Trophoblast cell (in vitro differentiated cells and primary cell): ENCODE data around the gene CFAP45.
"Not testable (repeated sequence)": the region's sequence is repeated elsewhere in the genome, so short reads cannot be mapped to it uniquely, and the experiment has no call there.

Source experiments
- DNase-seq, 2 donors: peaks; one replicate each; pipeline ENCODE4 v3.0.0-alpha.2; 2016
- H2AFZ ChIP-seq: 2 replicates; pipeline ENCODE4 v1.6.1; 2013; ENCODE audit warnings: low read length, moderate library complexity, mild to moderate bottlenecking; ENCODE audit not compliant: insufficient read depth, poor library complexity
- H2AK5ac ChIP-seq: 2 replicates; pipeline ENCODE4 v1.6.1; 2013; ENCODE audit warnings: mild to moderate bottlenecking, low read length
- H2BK120ac ChIP-seq: 2 replicates; pipeline ENCODE4 v1.6.1; 2013; ENCODE audit warnings: low read length, mild to moderate bottlenecking, moderate library complexity; ENCODE audit not compliant: insufficient read depth, poor library complexity
- H2BK12ac ChIP-seq: 2 replicates; pipeline ENCODE4 v1.6.1; 2013; ENCODE audit warnings: mild to moderate bottlenecking, low read length, moderate library complexity
- H2BK5ac ChIP-seq: 2 replicates; pipeline ENCODE4 v1.6.1; 2013; ENCODE audit warnings: low read length, low read depth, moderate library complexity, mild to moderate bottlenecking; ENCODE audit not compliant: poor library complexity
- H3K14ac ChIP-seq: 2 replicates; pipeline ENCODE4 v1.6.1; 2013; ENCODE audit warnings: mild to moderate bottlenecking, low read length
- H3K18ac ChIP-seq: 2 replicates; pipeline ENCODE4 v1.6.1; 2013; ENCODE audit warnings: mild to moderate bottlenecking, low read length
- H3K23ac ChIP-seq: 2 replicates; pipeline ENCODE4 v1.6.1; 2013; ENCODE audit warnings: low read length
- H3K27ac ChIP-seq: 2 replicates; pipeline ENCODE4 v1.5.1; 2013; ENCODE audit warnings: low read depth, mild to moderate bottlenecking, inconsistent platforms, low read length, moderate library complexity
- H3K27me3 ChIP-seq: 2 replicates; pipeline ENCODE4 v1.6.1; 2013; ENCODE audit warnings: inconsistent platforms, mild to moderate bottlenecking, low read length, moderate library complexity; ENCODE audit not compliant: insufficient read depth
- H3K36me3 ChIP-seq, 2 experiments: 1 replicate in 1 of 2; 2 replicates in 1 of 2; pipeline ENCODE4 v1.6.1; 2013; ENCODE audit warnings: low read length in 2 of 2, mild to moderate bottlenecking in 2 of 2, moderate library complexity in 1 of 2; ENCODE audit not compliant: insufficient read depth in 2 of 2, control insufficient read depth in 1 of 2
- H3K4ac ChIP-seq: 2 replicates; pipeline ENCODE4 v1.6.1; 2013; ENCODE audit warnings: low read depth, mild to moderate bottlenecking, low read length, moderate library complexity
- H3K4me1 ChIP-seq, 2 experiments: 1 replicate in 1 of 2; 2 replicates in 1 of 2; pipeline ENCODE4 v1.6.1; 2013; ENCODE audit warnings: low read length in 2 of 2, mild to moderate bottlenecking in 2 of 2, moderate library complexity in 1 of 2; ENCODE audit not compliant: insufficient read depth in 2 of 2, control insufficient read depth in 1 of 2
- H3K4me2 ChIP-seq: 2 replicates; pipeline ENCODE4 v1.6.1; 2013; ENCODE audit warnings: inconsistent platforms, mild to moderate bottlenecking, low read length, moderate library complexity
- H3K4me3 ChIP-seq: 2 replicates; pipeline ENCODE4 v1.5.1; 2013; ENCODE audit warnings: mild to moderate bottlenecking, low read depth, low read length, inconsistent platforms
- H3K79me1 ChIP-seq: one replicate; pipeline ENCODE4 v1.6.1; 2013; ENCODE audit warnings: low read length
- H3K79me2 ChIP-seq: 2 replicates; pipeline ENCODE4 v1.6.1; 2013; ENCODE audit warnings: low read length, mild to moderate bottlenecking; ENCODE audit not compliant: control insufficient read depth, insufficient read depth, poor library complexity
- H3K9ac ChIP-seq: 2 replicates; pipeline ENCODE4 v1.6.1; 2013; ENCODE audit warnings: mild to moderate bottlenecking, low read length
- H3K9me3 ChIP-seq: 2 replicates; pipeline ENCODE4 v1.6.1; 2013; ENCODE audit warnings: low read depth, mild to moderate bottlenecking, control low read depth, inconsistent platforms, low read length; ENCODE audit not compliant: insufficient read depth
- H4K12ac ChIP-seq: 2 replicates; pipeline ENCODE4 v1.6.1; 2013; ENCODE audit warnings: low read depth, mild to moderate bottlenecking, low read length, moderate library complexity
- H4K8ac ChIP-seq: 2 replicates; pipeline ENCODE4 v1.6.1; 2013; ENCODE audit warnings: low read depth, mild to moderate bottlenecking, low read length, moderate library complexity
- H4K91ac ChIP-seq: one replicate; pipeline ENCODE4 v1.6.1; 2013; ENCODE audit warnings: low read depth, mild to moderate bottlenecking, low read length, moderate library complexity
- WGBS: extraction: QIAGEN DNeasy Blood & Tissue Kit; methylation state at CpG from one replicate; pipeline ENCODE4 v1.1.7; 2013; ENCODE audit warnings: missing lambda C conversion rate; ENCODE audit not compliant: insufficient read length, insufficient coverage; ENCODE audit errors: extremely low coverage; 5-methylcytosine and 5-hydroxymethylcytosine counted together

Gene CFAP45

DNA sequence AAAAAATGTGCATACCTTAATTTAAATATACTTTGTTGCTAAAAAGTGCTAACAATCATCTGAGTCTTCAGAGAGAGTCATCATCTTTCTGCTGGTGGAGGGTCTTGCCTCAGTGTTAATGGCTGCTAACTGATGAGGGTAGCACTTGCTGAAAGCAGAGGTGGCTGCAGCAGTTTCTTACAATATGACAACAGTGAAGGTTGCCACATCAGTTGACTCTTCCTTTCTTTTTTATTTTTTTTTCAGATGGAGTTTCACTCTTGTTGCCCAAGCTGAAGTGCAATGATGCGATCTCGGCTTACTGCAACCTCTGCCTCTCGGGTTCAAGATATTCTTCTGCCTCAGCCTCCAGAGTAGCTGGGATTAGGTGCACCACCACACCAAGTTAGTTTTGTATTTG lies 2.6 kb upstream of the CFAP45 start:
- H3K4me2 ChIP-seq, result no peak overlapping the region
- no peak overlapping the region for H4K91ac ChIP-seq
- H2AFZ ChIP-seq, result no peak overlapping the region
- H3K36me3 ChIP-seq, result no peaks in the 10 kb centered on the region
- DNase-seq, result peak in 1 of 2 donors; percentile 58
- H3K79me2 ChIP-seq, result no peaks in the 10 kb centered on the region
- no peaks in the 10 kb centered on the region for H3K9me3 ChIP-seq
- no peak overlapping the region for H2BK5ac ChIP-seq
- H2BK120ac ChIP-seq, result no peak overlapping the region
- no peak overlapping the region for H2AK5ac ChIP-seq
- H3K27ac ChIP-seq, result no peak overlapping the region
- H3K4ac ChIP-seq, result no peak overlapping the region
- no peak overlapping the region for H3K4me3 ChIP-seq
- H2BK12ac ChIP-seq, result no peak overlapping the region
- WGBS, result no CpG with 5 or more reads among the region's 3 CpGs
- peaks cover 28% of the 10 kb centered on the region for H3K79me1 ChIP-seq
- no peak overlapping the region for H3K14ac ChIP-seq
- no peaks in the 10 kb centered on the region for H3K27me3 ChIP-seq
- no peak overlapping the region for H4K8ac ChIP-seq
- no peak overlapping the region for H4K12ac ChIP-seq
- H3K18ac ChIP-seq, result no peak overlapping the region
- H3K4me1 ChIP-seq, result peaks cover 21 to 31% of the 10 kb centered on the region in 2 experiments
- H3K23ac ChIP-seq, result no peak overlapping the region
- H3K9ac ChIP-seq, result no peak overlapping the region

DNA sequence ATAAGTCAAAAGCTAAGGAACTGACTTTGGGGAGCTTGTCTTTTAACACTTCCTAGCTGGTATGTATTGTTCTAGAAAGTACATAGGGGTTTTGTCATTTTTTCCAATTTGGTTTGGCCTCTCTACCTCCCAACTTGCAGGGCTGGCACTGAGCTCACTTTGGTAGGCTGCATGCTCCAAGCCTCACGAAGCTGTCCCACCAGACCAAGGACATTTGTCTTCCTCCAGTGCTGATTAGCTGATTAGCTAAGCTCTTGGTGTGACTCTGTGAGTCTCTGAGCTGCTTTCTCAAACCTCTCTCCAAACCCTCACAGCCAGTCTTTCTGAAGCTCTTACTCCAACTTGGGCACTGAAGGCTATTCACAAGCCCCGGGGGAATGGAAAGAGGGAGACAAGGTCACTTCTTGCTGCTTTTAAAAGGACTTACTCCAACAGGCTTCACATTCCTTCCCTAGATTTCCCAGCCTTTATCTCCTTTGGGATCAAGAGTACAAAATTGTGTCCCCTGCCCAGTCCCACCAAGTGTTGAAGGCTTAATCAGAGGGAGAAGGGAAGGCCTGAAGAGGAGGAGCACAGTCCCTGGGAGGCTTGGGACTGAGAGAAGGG lies 893 bp upstream of the CFAP45 start:
- no CpG with 5 or more reads among the region's 2 CpGs for WGBS

DNA sequence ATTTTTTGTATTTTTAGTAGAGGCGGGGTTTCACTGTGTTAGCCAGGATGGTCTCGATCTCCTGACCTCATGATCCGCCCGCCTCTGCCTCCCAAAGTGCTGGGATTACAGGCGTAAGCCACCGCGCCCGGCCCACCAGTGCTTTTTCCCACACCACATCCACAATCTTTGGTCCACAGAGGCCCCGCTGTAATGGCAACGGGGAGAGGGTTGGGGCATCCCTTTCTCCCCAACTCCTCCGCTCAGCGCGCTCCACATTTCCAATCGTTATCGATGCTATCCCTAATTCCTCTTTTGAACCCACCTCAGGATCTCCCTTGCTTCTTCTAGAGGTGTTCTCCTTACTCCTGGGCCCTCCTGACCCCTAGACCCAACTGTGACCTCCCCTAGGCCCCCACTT lies 331 bp downstream of the CFAP45 start:
- H3K9me3 ChIP-seq, H3K79me2 ChIP-seq, H2AK5ac ChIP-seq, H3K23ac ChIP-seq, H3K36me3 ChIP-seq, H3K4me3 ChIP-seq, H4K12ac ChIP-seq, H3K27me3 ChIP-seq, DNase-seq, H3K9ac ChIP-seq: not testable (repeated sequence)
- Histone ChIP-seq H3K27ac (peak overlapping the region; percentile 88), H4K8ac (peak overlapping the region; percentile 3), H3K14ac (peak overlapping the region; percentile 38), H3K4ac (peak overlapping the region; percentile 5), H3K4me1 (peaks cover 14 to 22% of the 10 kb centered on the region in 2 experiments), H2BK120ac (peak overlapping the region; percentile 16), H3K4me2 (peak overlapping the region; percentile 43), H3K18ac (peak overlapping the region; percentile 8), H4K91ac (peak overlapping the region; percentile 36), H3K79me1 (peaks cover 21% of the 10 kb centered on the region), H2BK12ac (peak overlapping the region; percentile 46), H2AFZ (peak overlapping the region; percentile 6), H2BK5ac (peak overlapping the region; percentile 34)
- no CpG with 5 or more reads among the region's 15 CpGs for WGBS

More for the DNA sequence above, 893 bp upstream of the CFAP45 start:
- peaks cover 21% of the 10 kb centered on the region for H3K79me1 ChIP-seq
- H3K27ac ChIP-seq, result peak overlapping the region; percentile 88
- no peaks in the 10 kb centered on the region for H3K27me3 ChIP-seq
- no peaks in the 10 kb centered on the region for H3K79me2 ChIP-seq
- peak overlapping the region; percentile 82 for H3K18ac ChIP-seq
- H3K36me3 ChIP-seq, result no peaks in the 10 kb centered on the region
- H4K12ac ChIP-seq, result no peak overlapping the region
- peak overlapping the region; percentile 90 for H2BK5ac ChIP-seq
- H3K9me3 ChIP-seq, result no peaks in the 10 kb centered on the region
- peak overlapping the region; percentile 64 for H3K4me2 ChIP-seq
- peaks cover 14 to 22% of the 10 kb centered on the region in 2 experiments for H3K4me1 ChIP-seq
- H4K8ac ChIP-seq, result peak overlapping the region; percentile 77
- no peak overlapping the region for H2AK5ac ChIP-seq
- H3K23ac ChIP-seq, result no peak overlapping the region
- H3K14ac ChIP-seq, result peak overlapping the region; percentile 73
- no peak overlapping the region for H3K4me3 ChIP-seq
- H2BK12ac ChIP-seq, result peak overlapping the region; percentile 69
- peak overlapping the region; percentile 91 for H2BK120ac ChIP-seq
- peak overlapping the region; percentile 40 for H2AFZ ChIP-seq
- no peak overlapping the region for H3K9ac ChIP-seq
- DNase-seq, result peak in 1 of 2 donors; percentile 53
- H3K4ac ChIP-seq, result peak overlapping the region; percentile 69
- H4K91ac ChIP-seq, result peak overlapping the region; percentile 94

DNA sequence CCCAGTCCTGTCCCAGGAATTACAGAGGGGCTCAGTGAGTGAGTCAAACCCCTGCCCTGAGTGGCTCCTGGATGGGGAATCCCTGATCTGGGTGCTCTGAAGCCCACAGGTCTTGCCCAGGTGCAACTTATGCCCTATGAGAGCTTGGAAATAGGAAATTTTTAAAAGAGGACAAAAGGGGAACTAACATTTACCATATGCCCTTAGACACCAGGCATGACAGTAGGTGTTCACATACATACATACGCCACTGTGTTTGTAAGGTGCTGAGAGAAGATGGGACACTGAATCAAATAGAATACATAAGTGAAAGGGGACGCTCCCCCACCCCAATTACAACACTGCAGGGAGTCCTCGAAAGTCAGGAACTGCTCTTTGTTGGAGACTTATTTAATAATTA lies 1.4 kb downstream of the CFAP45 start:
- Histone ChIP-seq H3K9ac (no peak overlapping the region), H2AK5ac (no peak overlapping the region), H4K91ac (no peak overlapping the region), H2AFZ (no peak overlapping the region), H3K27ac (no peak overlapping the region), H3K23ac (no peak overlapping the region), H2BK120ac (no peak overlapping the region), H3K79me1 (peaks cover 21% of the 10 kb centered on the region), H3K4me1 (peaks cover 14 to 22% of the 10 kb centered on the region in 2 experiments), H3K14ac (no peak overlapping the region), H3K4me3 (no peak overlapping the region), H3K4me2 (no peak overlapping the region), H3K18ac (no peak overlapping the region), H3K9me3 (no peaks in the 10 kb centered on the region), H2BK5ac (no peak overlapping the region), H3K36me3 (no peaks in the 10 kb centered on the region), H2BK12ac (no peak overlapping the region), H3K79me2 (no peaks in the 10 kb centered on the region), H3K4ac (no peak overlapping the region), H4K8ac (no peak overlapping the region), H4K12ac (no peak overlapping the region), H3K27me3 (no peaks in the 10 kb centered on the region)
- DNase-seq, result no peak
- no CpG with 5 or more reads among the region's 3 CpGs for WGBS
